HG02588 (cell line): ENCODE measurements around the gene HOXC13.

Experiments
- ATAC-seq: cut with Tn5 transposase; IDR thresholded peaks from one replicate; pipeline ENCODE4 v1.9.1; 2021; ENCODE audit warnings: mild to moderate bottlenecking, moderate library complexity; ENCODE audit not compliant: unreplicated experiment

Gene HOXC13

GRCh38 chr12:53969588-53970259 lies 31.1 kb downstream of the HOXC13 start:
- ATAC-seq, result no peak

DNA sequence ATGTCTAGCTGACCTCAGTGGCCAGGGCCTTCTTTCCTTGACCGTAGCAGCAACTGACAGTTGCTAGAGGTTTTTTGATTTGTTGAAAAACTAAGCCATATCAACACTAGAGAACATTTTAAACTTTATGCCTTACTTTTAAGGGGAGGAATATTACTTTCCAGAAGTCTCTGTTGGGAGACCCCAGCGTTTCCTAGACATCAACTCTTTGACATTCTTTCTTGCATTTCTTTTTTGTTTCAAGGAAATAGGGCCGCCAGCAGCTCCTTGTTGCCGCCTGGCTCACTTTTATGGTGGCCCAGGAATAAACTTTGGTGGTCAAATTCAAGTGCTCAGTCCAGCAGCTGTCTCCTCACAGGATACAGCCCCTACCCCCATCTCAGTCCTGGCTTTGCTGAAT lies 31.8 kb downstream of the HOXC13 start:
- ATAC-seq, result no peak

- ATAC-seq, result no peak
Measured at GRCh38 chr12:53971129-53971528, 32.5 kb downstream of the HOXC13 start.

GRCh38 chr12:53971686-53972085 lies 33.1 kb downstream of the HOXC13 start:
- no peak for ATAC-seq

DNA sequence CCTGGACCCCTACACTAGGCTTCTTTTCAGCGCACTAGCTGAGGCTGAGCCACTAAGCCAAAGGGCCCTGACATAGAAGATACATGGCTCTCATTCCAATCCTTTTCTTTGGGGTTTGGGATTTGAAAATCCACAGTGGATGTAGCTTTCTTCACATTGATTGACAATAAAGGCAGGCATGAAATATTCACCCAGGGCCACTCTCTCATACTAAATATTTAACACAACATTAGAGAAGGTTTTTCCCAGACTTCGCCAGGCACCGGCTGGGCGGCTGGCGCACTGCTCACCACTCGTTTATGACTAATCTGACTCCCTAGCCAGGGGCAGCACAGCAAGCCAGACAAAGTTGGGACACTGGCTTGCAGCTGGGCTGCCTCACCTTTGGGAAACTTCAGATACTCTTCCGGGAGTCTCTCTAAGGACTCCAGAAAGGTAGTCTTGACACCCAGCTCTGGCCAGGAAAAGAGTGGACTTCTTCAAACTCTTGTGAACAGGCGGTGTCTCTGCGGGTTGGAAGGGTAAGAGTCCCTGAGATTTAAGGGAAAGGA lies 33.6 kb downstream of the HOXC13 start:
- no peak for ATAC-seq

GRCh38 chr12:53972722-53973235 lies 34.1 kb downstream of the HOXC13 start, which contains the start of gene HOXC11:
Gene HOXC11 (plus strand): TSS chr12:53973126. CDS start chr12:53973242, 116 bp downstream.
- no peak for ATAC-seq

GRCh38 chr12:53973236-53974042 lies 34.8 kb downstream of the HOXC13 start:
- no peak for ATAC-seq

DNA sequence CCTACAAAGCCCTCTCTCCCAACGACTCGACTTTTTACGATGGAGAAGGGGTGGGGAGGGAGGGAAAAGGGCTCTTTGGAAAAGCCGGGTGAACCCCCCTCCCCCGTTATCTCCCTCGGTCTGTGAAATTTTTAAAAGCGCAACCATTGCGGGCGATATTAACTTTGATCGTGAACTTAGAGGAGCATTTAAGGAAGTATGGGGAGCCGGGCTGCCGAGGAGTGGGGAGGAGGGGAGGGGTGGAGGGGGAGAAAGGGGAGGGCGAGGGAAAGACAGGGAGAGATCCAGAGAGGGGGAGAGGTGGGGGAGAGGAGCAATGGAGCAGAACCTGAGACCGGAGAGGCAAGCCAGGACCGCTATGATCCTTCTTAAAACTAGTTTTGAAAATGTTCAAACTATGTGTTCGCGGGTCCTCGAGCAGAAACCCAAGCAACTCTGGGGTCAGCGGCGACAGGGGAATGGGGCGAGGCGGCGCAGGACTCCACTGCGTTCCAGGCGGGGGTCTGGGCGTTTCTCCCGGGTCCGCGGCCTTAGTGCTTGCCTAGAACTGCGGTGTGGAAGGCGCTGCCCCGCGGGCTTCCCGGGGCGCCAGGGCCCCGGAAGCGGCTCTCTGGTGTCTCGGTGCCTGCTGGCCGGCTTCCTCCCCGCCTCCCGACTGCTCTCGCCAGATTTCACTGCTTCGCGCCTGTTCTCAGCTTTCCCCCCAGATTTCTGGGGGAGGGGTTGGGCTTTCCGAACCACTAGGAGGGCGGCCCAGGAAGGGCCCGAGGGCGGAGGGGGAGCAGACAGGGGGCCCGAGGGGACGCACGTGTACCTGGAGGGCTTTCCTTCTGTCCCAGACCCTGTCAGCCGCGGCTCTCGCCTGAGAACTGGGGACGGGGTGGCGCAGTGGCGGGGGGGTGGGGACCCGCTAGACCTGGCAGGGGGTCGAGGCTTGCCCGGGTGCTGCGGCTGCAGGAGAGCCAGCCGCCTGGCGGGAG lies 35.7 kb downstream of the HOXC13 start, which contains the start of gene HOTAIR:
Gene HOTAIR, minus strand, starts transcription at position 871 of the 980 bp plus-strand sequence.
- ATAC-seq, result no peak

GRCh38 chr12:53975064-53975471 lies 36.4 kb downstream of the HOXC13 start:
- no peak for ATAC-seq

- no peak for ATAC-seq
Measured at GRCh38 chr12:53975479-53976152, 37.0 kb downstream of the HOXC13 start.

GRCh38 chr12:53976172-53976822 lies 37.7 kb downstream of the HOXC13 start:
- no peak for ATAC-seq

DNA sequence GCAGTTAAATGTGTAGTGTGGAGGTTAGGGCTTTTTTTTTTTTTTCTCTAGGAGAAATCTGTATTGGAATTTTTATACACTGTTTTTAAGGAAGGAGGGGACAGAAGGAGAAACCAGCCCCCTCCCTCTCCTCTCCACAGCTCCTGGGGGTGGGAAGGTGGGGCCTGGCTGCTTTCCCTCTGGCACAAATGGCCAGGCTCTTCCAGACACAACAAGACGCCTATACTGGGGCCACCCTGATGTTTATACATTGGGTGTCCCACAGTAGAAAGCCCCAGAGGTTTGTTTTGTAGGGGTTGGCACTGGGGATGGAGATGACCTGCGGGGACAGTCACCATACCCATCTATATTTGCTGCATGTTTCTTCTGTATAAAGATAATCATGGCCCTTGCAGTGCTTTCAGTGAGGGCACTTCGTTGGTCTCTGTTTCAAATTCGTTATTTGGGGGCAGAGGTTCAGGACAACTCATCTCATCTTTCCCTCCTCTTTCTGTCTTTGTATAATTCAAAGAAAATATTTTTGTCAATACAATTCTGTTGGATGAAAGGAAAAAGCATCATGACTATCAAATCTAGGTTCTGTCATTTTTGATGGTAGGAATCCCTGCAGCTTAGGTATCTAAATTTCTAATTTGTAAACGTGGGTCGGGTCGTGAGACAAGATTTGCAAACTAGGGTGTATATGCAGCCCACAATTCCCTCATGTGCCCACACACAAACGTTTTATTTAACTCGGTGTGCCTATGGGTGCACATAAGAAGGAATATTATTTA lies 38.4 kb downstream of the HOXC13 start:
- ATAC-seq, result no peak

DNA sequence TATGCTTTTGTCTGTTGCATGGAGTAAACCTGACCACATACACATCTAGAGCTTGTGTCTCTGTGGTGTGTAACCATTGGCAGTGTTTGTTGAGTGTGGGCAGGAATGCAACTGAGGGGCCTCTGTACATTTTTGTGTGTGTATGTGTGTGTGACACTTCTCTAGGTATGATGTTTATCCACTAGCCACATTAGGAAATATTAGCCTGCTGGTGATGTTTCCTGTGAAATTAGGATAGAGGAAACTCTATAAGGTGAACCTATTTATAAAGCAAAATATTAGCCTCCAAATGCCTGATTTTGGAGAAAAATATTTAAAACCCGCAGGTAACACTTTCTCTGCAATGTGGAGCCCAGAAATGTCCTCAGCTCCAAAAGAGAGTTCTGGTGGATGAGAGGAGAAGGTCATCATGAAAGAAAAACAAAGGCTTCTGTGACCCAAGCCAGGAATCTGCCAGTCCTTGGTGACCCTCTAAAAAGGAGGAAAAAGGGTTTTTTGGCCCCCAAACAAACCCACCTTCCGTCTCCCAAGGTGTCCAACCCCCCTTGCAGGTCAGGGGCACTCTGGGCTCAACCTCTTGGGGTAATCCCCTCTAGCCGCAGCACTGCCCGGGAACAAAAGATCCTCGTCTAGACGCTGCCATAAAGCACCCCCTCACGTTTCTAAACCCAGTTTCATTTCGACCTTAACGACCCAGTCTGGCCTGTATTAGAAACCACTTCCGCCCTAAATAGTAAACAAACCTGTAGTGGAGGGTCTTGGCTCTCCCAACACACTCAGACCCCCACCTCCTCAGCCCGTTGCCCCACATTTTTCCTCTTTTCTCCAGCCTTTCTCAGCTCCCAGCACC lies 39.2 kb downstream of the HOXC13 start:
- no peak for ATAC-seq

DNA sequence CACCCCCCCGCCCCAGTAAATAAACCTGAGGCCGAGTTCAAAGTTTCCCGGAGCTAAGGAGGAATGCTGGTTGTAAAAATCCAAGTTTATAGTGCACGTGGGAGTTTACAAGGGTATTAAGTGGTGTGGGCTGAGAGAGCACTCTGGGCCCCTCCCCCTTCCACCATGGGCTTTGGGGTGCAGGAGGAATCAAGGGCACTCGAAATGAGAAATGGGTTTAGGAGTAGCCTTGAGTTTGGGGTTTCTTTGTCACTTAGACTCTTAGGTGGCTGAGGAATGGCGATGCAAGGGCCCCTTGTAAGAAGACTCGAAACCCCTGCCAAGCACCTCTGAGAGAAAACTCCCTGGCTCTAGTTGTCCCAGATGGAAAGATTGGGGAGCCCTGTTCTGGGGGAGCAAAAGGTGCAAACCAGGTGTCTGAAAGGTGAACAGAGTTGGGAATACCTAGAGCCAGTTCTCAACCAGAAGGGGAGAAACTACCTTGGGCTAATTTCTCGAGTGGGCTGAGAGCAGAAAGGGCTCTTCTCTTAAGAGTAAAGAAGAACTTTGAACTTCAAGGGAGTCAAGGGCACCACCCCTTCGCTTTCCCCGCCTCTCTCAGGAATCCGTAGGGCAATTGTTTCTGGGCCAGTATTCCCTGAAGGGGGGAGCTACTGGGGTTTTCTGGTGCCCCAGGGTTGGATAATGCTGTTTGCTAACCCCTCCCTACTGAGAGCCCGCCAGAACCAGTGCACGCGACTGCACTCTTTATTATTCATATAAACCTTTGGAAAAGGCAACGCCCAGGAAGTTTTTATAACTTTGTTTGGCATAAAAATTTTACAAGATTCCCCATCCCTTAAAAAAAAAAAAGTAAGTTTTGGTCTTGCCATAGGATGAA lies 40.1 kb downstream of the HOXC13 start:
- no peak for ATAC-seq

- ATAC-seq, result no peak
Measured at GRCh38 chr12:53980104-53980801, 41.6 kb downstream of the HOXC13 start.
